Measurements from ENCODE around the gene INPP4B. TPM values are rescaled to one million over a fixed set of nuclear protein-coding genes. Genes with fewer than 3 reads are reported as not detected.

INPP4B gene
- total RNA-seq, 1 donor = 54.2 TPM

- peak; percentile 79 for DNase-seq (ENCODE audit: low read depth)
- no peak overlapping the region for H3K4me3 ChIP-seq (ENCODE audit: low read depth, low read length)
- TF ChIP-seq, protein P1, sequence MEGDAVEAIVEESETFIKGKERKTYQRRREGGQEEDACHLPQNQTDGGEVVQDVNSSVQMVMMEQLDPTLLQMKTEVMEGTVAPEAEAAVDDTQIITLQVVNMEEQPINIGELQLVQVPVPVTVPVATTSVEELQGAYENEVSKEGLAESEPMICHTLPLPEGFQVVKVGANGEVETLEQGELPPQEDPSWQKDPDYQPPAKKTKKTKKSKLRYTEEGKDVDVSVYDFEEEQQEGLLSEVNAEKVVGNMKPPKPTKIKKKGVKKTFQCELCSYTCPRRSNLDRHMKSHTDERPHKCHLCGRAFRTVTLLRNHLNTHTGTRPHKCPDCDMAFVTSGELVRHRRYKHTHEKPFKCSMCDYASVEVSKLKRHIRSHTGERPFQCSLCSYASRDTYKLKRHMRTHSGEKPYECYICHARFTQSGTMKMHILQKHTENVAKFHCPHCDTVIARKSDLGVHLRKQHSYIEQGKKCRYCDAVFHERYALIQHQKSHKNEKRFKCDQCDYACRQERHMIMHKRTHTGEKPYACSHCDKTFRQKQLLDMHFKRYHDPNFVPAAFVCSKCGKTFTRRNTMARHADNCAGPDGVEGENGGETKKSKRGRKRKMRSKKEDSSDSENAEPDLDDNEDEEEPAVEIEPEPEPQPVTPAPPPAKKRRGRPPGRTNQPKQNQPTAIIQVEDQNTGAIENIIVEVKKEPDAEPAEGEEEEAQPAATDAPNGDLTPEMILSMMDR (IDR thresholded peaks at IDR 0.05; ENCODE audit: insufficient read depth, low read length) = no peak
These were observed 438.1 kb downstream of the INPP4B start for GRCh38 chr4:142408003-142408441.

- TF ChIP-seq, protein P1 (IDR thresholded peaks at IDR 0.05; ENCODE audit: insufficient read depth, low read length) = no peak
- H3K4me3 ChIP-seq (ENCODE audit: low read depth, low read length) = no peak overlapping the region
- peak; percentile 37 for DNase-seq (ENCODE audit: low read depth)
These were observed 438.5 kb downstream of the INPP4B start for GRCh38 chr4:142407596-142407995.

- DNase-seq (ENCODE audit: low read depth) = peak; percentile 30
- TF ChIP-seq, protein P1 (IDR thresholded peaks at IDR 0.05; ENCODE audit: insufficient read depth, low read length) = no peak
- H3K4me3 ChIP-seq (ENCODE audit: low read depth, low read length) = no peak overlapping the region
These were observed 439.1 kb downstream of the INPP4B start for GRCh38 chr4:142406917-142407501.

DNA sequence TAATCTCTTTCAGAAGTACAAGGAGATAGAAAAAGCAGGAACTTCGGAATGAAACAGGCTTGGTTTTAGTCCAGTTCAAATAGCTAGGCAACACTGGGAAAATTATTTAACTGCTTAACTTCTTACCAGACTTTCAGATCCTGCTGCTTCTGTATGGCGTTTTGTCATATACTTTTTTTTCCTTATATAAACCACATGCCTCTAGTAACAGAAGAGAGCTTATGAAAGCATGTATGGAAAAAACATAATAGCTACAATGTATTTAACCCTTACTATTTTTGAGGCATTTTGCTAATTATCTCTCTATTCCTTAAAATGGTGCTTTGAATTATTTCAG, 439.6 kb downstream of the INPP4B start:
- DNase-seq (ENCODE audit: low read depth) = no peak

GRCh38 chr4:142405695-142406498, 440.2 kb downstream of the INPP4B start:
- TF ChIP-seq, protein P1 (IDR thresholded peaks at IDR 0.05; ENCODE audit: insufficient read depth, low read length) = no peak
- DNase-seq (ENCODE audit: low read depth) = peak; percentile 51

More for the DNA sequence above, 439.6 kb downstream of the INPP4B start:
- TF ChIP-seq, protein P1 (IDR thresholded peaks at IDR 0.05; ENCODE audit: insufficient read depth, low read length) = no peak
- H3K4me3 ChIP-seq (ENCODE audit: low read depth, low read length) = no peak overlapping the region

DNA sequence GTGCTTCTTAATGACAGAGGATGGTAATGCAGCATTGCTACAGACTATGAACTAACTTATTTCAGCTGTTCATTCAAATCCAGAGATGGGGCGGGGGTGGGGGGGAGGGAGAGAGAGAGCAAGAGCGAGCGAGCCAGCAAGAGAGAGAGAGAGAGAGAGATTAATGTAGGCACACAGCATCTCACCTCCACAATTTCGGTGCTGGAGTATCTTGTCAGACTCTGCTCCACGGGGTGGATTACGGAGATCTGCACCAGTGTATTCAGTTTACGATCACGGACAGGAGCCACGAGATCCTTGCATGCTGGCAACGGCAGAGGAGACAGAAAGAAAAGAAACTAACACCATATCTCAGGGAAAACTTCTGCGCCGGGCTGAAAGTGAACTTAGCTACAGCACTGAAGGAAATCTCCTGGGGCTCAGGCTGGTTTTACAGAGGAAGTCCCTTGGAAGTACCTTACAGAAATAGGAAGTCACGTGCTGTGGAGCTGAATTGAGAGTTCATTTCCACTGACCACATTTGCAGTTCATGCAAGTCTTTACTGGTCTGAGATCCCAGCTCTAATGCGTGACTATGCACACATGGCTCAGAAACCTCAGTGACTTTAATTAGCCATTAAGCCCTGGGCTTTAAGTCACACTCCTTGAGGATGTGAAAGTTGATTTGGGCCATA, 440.9 kb downstream of the INPP4B start:
- DNase-seq (ENCODE audit: low read depth) = peak; percentile 83
- TF ChIP-seq, protein P1 (IDR thresholded peaks at IDR 0.05; ENCODE audit: insufficient read depth, low read length) = no peak
- H3K4me3 ChIP-seq (ENCODE audit: low read depth, low read length) = peak overlapping the region; percentile 73

More at GRCh38 chr4:142405695-142406498, 440.2 kb downstream of the INPP4B start:
- H3K4me3 ChIP-seq (ENCODE audit: low read depth, low read length) = peak overlapping the region; percentile 73
